Measurements from ENCODE around the gene ZNF844. TPM values are rescaled to one million over a fixed set of nuclear protein-coding genes. Genes with fewer than 3 reads are reported as not detected.

The ZNF844 gene
- total RNA-seq, 1 donor from 2014 or later: 20.7 TPM

DNA sequence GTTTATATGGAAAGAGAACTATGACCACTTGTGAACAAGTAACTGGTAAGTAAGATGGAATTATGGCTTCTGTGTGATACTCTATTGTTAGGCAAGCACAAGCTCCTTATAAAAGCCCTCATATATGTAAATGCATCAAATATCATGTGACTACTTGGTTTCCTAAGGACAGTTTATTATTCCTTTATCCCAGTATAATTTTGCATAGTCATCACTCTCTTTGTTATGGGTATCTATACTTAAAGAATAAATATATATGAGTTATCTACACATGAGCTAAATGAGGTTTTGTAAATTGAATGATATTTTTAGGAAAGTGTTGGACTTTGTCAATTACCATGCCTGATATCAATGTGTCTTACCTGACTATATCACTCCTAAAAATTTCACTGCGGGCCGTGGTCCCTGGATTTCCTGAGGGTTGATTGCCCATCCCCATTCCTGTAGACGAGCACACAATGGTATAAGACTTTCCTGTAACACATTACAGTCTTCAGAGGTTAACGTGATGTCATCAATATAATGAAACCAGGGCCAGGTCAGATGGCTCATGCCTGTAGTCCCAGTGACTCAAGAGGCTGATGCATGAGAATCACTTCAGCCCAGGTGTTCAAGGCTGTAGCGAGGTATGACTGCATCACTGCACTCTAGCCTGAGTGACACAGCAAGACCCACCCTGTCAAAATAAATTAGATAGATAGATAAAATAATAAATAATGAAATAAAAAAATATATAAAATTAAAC is 20.7 kb downstream of the ZNF844 start:
- no peaks in the 10 kb centered on the region for H3K4me1 Mint-ChIP-seq (ENCODE audit: unreplicated experiment)
- H3K9me3 Mint-ChIP-seq: peaks cover 9% of the 10 kb centered on the region
- no peak overlapping the region for H3K4me3 Mint-ChIP-seq
- TF ChIP-seq, protein P1, sequence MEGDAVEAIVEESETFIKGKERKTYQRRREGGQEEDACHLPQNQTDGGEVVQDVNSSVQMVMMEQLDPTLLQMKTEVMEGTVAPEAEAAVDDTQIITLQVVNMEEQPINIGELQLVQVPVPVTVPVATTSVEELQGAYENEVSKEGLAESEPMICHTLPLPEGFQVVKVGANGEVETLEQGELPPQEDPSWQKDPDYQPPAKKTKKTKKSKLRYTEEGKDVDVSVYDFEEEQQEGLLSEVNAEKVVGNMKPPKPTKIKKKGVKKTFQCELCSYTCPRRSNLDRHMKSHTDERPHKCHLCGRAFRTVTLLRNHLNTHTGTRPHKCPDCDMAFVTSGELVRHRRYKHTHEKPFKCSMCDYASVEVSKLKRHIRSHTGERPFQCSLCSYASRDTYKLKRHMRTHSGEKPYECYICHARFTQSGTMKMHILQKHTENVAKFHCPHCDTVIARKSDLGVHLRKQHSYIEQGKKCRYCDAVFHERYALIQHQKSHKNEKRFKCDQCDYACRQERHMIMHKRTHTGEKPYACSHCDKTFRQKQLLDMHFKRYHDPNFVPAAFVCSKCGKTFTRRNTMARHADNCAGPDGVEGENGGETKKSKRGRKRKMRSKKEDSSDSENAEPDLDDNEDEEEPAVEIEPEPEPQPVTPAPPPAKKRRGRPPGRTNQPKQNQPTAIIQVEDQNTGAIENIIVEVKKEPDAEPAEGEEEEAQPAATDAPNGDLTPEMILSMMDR (conservative IDR thresholded peaks at IDR 0.05): no peak
- no peak for DNase-seq (ENCODE audit: extremely low spot score, unreplicated experiment)
- H3K27me3 Mint-ChIP-seq: no peaks in the 10 kb centered on the region
- no peak overlapping the region for H3K27ac Mint-ChIP-seq
- H3K36me3 Mint-ChIP-seq: peaks cover 19% of the 10 kb centered on the region

DNA sequence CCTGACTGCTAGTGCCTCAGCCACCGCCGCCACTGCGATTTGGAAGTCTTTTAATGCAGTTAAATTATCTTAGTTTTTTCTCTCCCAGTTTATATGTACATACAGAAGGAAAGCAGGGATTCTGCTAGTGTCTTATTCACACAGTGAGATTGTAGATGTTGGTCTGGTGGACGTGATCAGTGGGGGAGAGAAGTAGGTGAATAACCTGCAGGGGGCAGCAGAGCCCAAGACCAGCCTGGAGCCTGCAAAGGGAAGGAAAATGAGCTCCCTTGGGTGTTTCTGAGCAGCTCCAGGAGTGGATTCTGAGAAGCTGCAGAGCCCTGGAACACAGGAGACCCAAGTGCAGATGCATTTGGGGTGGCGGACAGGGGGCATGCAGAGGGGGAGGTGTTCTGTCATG is 26.3 kb downstream of the ZNF844 start:
- peaks cover 9% of the 10 kb centered on the region for H3K9me3 Mint-ChIP-seq
- H3K4me1 Mint-ChIP-seq (ENCODE audit: unreplicated experiment): peaks cover 7% of the 10 kb centered on the region
- TF ChIP-seq, protein P1 (conservative IDR thresholded peaks at IDR 0.05): peak; percentile 77
- H3K27ac Mint-ChIP-seq: peak overlapping the region; percentile 30
- peak; percentile 73 for DNase-seq (ENCODE audit: extremely low spot score, unreplicated experiment)
- H3K36me3 Mint-ChIP-seq: peaks cover 15% of the 10 kb centered on the region
- H3K27me3 Mint-ChIP-seq: no peaks in the 10 kb centered on the region
- peak overlapping the region; percentile 74 for H3K4me3 Mint-ChIP-seq

DNA sequence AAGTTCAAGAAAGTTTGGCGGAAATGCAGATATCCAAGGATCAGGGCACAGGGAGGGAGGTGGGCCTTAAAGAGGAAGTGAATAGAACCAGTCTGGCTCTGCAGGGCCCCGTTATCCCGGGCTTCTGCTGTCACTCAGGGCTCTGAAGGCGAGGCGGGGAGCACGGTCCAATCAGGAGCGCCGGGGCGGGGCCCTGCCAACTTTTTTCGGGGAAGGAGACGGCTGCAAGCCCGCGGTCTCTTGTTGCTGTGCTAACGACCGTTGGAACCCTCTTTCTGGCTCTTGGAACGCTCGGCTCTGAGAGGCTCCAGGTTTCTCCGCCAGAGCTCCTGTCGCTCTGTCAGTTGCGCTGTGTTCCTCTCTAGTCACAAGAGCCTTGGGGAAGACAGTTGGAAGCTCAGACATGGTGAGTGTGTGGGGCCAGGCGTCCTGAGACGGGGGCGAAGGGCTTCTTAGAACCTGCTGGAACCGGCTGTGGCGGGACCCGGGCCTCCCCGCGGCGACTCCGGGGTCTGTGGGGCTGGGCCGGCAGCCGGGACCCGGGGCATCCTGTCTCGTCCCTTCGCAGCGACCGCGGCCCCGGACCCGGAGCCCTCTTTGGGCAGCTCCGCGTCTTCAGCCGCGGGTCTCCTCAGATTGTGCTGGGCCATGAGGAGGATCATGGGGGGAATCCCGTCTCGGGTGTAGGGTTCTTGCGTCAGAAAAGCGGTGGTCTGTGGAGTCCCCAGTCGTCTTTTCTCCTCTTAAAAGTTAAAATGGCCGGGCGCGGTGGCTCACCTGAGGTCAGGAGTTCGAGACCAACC is 27.7 kb downstream of the ZNF844 start:
- Mint-ChIP-seq H3K4me3 (peak overlapping the region; percentile 87), H3K9me3 (peaks cover 9% of the 10 kb centered on the region), H3K36me3 (peaks cover 20% of the 10 kb centered on the region), H3K4me1 (ENCODE audit: unreplicated experiment) (peaks cover 7% of the 10 kb centered on the region), H3K27me3 (no peaks in the 10 kb centered on the region), H3K27ac (peak overlapping the region; percentile 56)
- TF ChIP-seq, protein P1 (conservative IDR thresholded peaks at IDR 0.05): no peak
- DNase-seq (ENCODE audit: extremely low spot score, unreplicated experiment): peak; percentile 86

DNA sequence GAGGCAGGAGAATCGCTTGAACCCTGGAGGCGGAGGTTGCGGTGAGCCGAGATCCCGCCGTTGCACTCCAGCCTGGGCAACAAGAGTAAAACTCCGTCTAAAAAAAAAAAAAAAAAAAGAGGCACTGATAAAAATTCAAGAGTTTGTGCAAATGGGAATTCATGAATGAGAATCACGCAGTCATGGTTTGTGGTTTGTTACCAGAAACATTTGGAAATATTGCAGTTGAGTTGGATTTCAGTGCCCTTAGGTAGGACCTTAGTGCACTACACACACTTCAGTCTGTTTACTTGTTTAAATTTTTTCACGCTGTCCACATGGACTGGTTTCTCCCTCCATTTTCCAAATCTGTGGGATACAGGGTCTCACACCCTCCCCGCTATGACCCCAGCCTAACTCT is 28.4 kb downstream of the ZNF844 start:
- no peak overlapping the region for H3K27ac Mint-ChIP-seq
- H3K4me3 Mint-ChIP-seq: peak overlapping the region; percentile 87
- H3K9me3 Mint-ChIP-seq: peaks cover 4% of the 10 kb centered on the region

DNA sequence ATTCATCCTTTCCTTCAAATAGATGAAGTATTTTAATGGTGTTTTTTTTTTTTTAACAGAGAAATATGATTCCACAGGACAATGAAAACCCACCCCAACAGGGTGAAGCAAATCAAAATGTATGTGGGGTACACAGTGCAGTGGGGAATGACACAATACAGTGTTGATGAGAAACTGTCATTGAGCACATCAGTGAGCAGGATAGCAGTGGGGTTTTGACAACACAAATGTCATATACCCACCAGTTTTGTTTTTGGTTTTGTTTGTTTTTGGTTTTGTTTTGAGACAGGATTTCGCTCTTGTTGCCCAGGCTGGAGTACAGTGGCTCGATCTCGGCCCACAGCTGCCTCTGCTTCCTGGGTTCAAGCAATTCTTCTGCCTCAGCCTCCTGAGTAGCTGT is 29.2 kb downstream of the ZNF844 start:
- Mint-ChIP-seq H3K4me3 (no peak overlapping the region), H3K27me3 (no peaks in the 10 kb centered on the region), H3K9me3 (no peaks in the 10 kb centered on the region), H3K27ac (no peak overlapping the region), H3K4me1 (ENCODE audit: unreplicated experiment) (peaks cover 7% of the 10 kb centered on the region), H3K36me3 (peaks cover 30% of the 10 kb centered on the region)
- no peak for DNase-seq (ENCODE audit: extremely low spot score, unreplicated experiment)
- TF ChIP-seq, protein P1 (conservative IDR thresholded peaks at IDR 0.05): no peak

More for the DNA sequence above, 28.4 kb downstream of the ZNF844 start:
- no peak for DNase-seq (ENCODE audit: extremely low spot score, unreplicated experiment)
- Mint-ChIP-seq H3K36me3 (peaks cover 23% of the 10 kb centered on the region), H3K27me3 (no peaks in the 10 kb centered on the region), H3K4me1 (ENCODE audit: unreplicated experiment) (peaks cover 7% of the 10 kb centered on the region)
- TF ChIP-seq, protein P1 (conservative IDR thresholded peaks at IDR 0.05): no peak
